H1 (cell line): ENCODE measurements around the gene CEMIP2. TPM values are rescaled to one million over a fixed set of nuclear protein-coding genes. Genes with fewer than 3 reads are reported as not detected.

Experiments
- CTCF ChIA-PET: fragments of 300-600 bp; sonication (Branson Sonifier 250); formaldehyde crosslinking; loops from one replicate; lab custom pipeline; 2021; ENCODE audit not compliant: partially characterized antibody; lab: Charles Lee
- POLR2A ChIA-PET: fragments of 300-600 bp; sonication (Branson Sonifier 250); formaldehyde crosslinking; loops from one replicate; lab custom pipeline; 2021; ENCODE audit warnings: inconsistent platforms; ENCODE audit not compliant: partially characterized antibody; lab: Charles Lee
- DNase-seq, 2 experiments: peaks; one replicate each; pipeline versions ENCODE4 v3.0.0 to v3.0.0-alpha.2; 2010 to 2022; ENCODE audit warnings: low spot score in 2 of 2, low read depth in 1 of 2, mixed read lengths in 1 of 2
- FAIRE-seq: peaks from 2 replicates; lab custom pipeline; 2011; peaks lifted over from hg19 to GRCh38; lab: Jason Lieb, UNC
- H2AFZ ChIP-seq: 2 replicates; pipeline ENCODE4 v1.8.1; 2012; ENCODE audit warnings: low read length, inconsistent platforms
- H2AK5ac ChIP-seq: 2 replicates; pipeline ENCODE4 v1.6.1; 2013; ENCODE audit warnings: low read depth, low read length
- H2BK120ac ChIP-seq: replicated peaks from 2 replicates; pipeline ENCODE3; 2013; ENCODE audit warnings: low read depth, low read length, inconsistent platforms
- H2BK12ac ChIP-seq: 2 replicates; pipeline ENCODE4 v1.6.1; 2013; ENCODE audit warnings: low read depth, low read length
- H2BK15ac ChIP-seq: 2 replicates; pipeline ENCODE4 v1.6.1; 2013; ENCODE audit warnings: low read length
- H2BK20ac ChIP-seq: 2 replicates; pipeline ENCODE4 v1.6.1; 2013; ENCODE audit warnings: low read length
- H2BK5ac ChIP-seq: 2 replicates; pipeline ENCODE4 v1.6.1; 2013; ENCODE audit warnings: low read depth, low read length
- H3K14ac ChIP-seq: 2 replicates; pipeline ENCODE4 v1.6.1; 2013; ENCODE audit warnings: inconsistent platforms; ENCODE audit not compliant: insufficient read length
- H3K18ac ChIP-seq: 2 replicates; pipeline ENCODE4 v1.6.1; 2013; ENCODE audit warnings: low read length; ENCODE audit errors: extremely low read depth
- H3K23ac ChIP-seq: 2 replicates; pipeline ENCODE4 v1.6.1; 2013; ENCODE audit warnings: inconsistent platforms; ENCODE audit not compliant: insufficient read length
- H3K23me2 ChIP-seq: 2 replicates; pipeline ENCODE4 v1.6.1; 2013; ENCODE audit warnings: low read depth, low read length
- H3K27ac ChIP-seq: 2 replicates; pipeline ENCODE4 v1.6.1; 2011; ENCODE audit warnings: low read depth, low read length, inconsistent platforms
- H3K27me3 ChIP-seq, 4 experiments: replicated peaks in 1 of 4; 1 replicate in 1 of 4; 2 replicates in 3 of 4; pipeline versions ENCODE4 v1.6.1 to v1.8.1; 2011 to 2013; ENCODE audit warnings: low read length in 3 of 4, mild to moderate bottlenecking in 3 of 4, inconsistent platforms in 2 of 4, mixed read lengths in 2 of 4, moderate library complexity in 1 of 4; ENCODE audit not compliant: control insufficient read depth in 3 of 4, insufficient read depth in 3 of 4; ENCODE audit errors: extremely low read depth in 1 of 4
- H3K36me3 ChIP-seq, 4 experiments: 2 replicates each; pipeline versions ENCODE4 v1.6.1 to v1.8.1; 2011 to 2013; ENCODE audit warnings: mild to moderate bottlenecking in 4 of 4, low read length in 3 of 4, moderate library complexity in 2 of 4, control low read depth in 1 of 4, inconsistent platforms in 1 of 4; ENCODE audit not compliant: insufficient read depth in 4 of 4, control insufficient read depth in 2 of 4
- H3K4ac ChIP-seq: replicated peaks from 2 replicates; pipeline ENCODE3; 2013; ENCODE audit warnings: low read length, low read depth, mixed read lengths, inconsistent platforms; ENCODE audit not compliant: insufficient read length
- H3K4me1 ChIP-seq, 4 experiments: replicated peaks in 1 of 4; 1 replicate in 1 of 4; 2 replicates in 3 of 4; pipeline versions ENCODE4 v1.6.1 to v1.8.1; 2011 to 2013; ENCODE audit warnings: low read length in 3 of 4, inconsistent platforms in 2 of 4, mixed read lengths in 1 of 4; ENCODE audit not compliant: insufficient read depth in 4 of 4, control insufficient read depth in 3 of 4
- H3K4me2 ChIP-seq, 2 experiments: 2 replicates each; pipeline versions ENCODE4 v1.6.1 to v1.8.1; 2011 to 2013; ENCODE audit warnings: low read depth in 2 of 2, low read length in 2 of 2, control low read depth in 1 of 2, inconsistent platforms in 1 of 2, mild to moderate bottlenecking in 1 of 2; ENCODE audit not compliant: insufficient read depth in 1 of 2
- H3K4me3 ChIP-seq, 4 experiments: fragments of 200-600, 300-600 bp in 1 of 4; sonication (generic), shearing (Covaris generic), sonication (Bioruptor Twin) in 1 of 4; 2 replicates each; pipeline versions ENCODE4 v1.5.1 to v1.8.1; 2011 to 2016; ENCODE audit warnings: low read length in 4 of 4, low read depth in 3 of 4, control low read depth in 2 of 4, inconsistent platforms in 2 of 4, mild to moderate bottlenecking in 2 of 4, mixed read lengths in 1 of 4, moderate library complexity in 1 of 4; ENCODE audit not compliant: insufficient read depth in 2 of 4; ENCODE audit errors: extremely low read depth in 1 of 4
- H3K56ac ChIP-seq: replicated peaks from 2 replicates; pipeline ENCODE3; 2013; ENCODE audit warnings: low read depth, mild to moderate bottlenecking, mixed read lengths, low read length, inconsistent platforms; ENCODE audit not compliant: insufficient read length
- H3K79me1 ChIP-seq: 2 replicates; pipeline ENCODE4 v1.6.1; 2013; ENCODE audit warnings: low read depth, low read length, control low read depth
- H3K79me2 ChIP-seq, 2 experiments: 2 replicates each; pipeline versions ENCODE4 v1.6.1 to v1.8.1; 2012 to 2013; ENCODE audit warnings: low read length in 2 of 2, mild to moderate bottlenecking in 2 of 2, inconsistent platforms in 1 of 2; ENCODE audit not compliant: insufficient read depth in 2 of 2, control insufficient read depth in 1 of 2
- H3K9ac ChIP-seq, 4 experiments: replicated peaks in 1 of 4; 1 replicate in 1 of 4; 2 replicates in 3 of 4; pipeline versions ENCODE4 v1.6.1 to v1.8.1; 2011 to 2013; ENCODE audit warnings: low read depth in 3 of 4, low read length in 3 of 4, control low read depth in 2 of 4, mild to moderate bottlenecking in 2 of 4, moderate library complexity in 2 of 4, inconsistent platforms in 1 of 4; ENCODE audit errors: extremely low read depth in 1 of 4
- H3K9me3 ChIP-seq, 2 experiments: 2 replicates each; pipeline versions ENCODE4 v1.6.1 to v1.8.1; 2012 to 2013; ENCODE audit warnings: mild to moderate bottlenecking in 2 of 2, moderate library complexity in 2 of 2, control low read depth in 1 of 2, inconsistent platforms in 1 of 2, low read depth in 1 of 2, low read length in 1 of 2, mixed read lengths in 1 of 2; ENCODE audit not compliant: insufficient read depth in 2 of 2
- H4K20me1 ChIP-seq, 2 experiments: replicated peaks in 1 of 2; 2 replicates each; pipeline versions ENCODE3 to v1.8.1; 2011 to 2013; ENCODE audit warnings: inconsistent platforms in 2 of 2, low read length in 2 of 2, mild to moderate bottlenecking in 1 of 2; ENCODE audit not compliant: insufficient read depth in 2 of 2, control insufficient read depth in 1 of 2
- H4K5ac ChIP-seq: 2 replicates; pipeline ENCODE4 v1.6.1; 2013; ENCODE audit warnings: low read length, low read depth, mixed read lengths, inconsistent platforms; ENCODE audit not compliant: insufficient read length
- H4K8ac ChIP-seq: 2 replicates; pipeline ENCODE4 v1.8.0; 2013; ENCODE audit warnings: mild to moderate bottlenecking, moderate library complexity, low read length, inconsistent platforms; ENCODE audit not compliant: insufficient read depth; ENCODE audit errors: extremely low read depth
- H4K91ac ChIP-seq: replicated peaks from 2 replicates; pipeline ENCODE3; 2013; ENCODE audit warnings: low read length, mixed read lengths, inconsistent platforms; ENCODE audit not compliant: insufficient read length
- ATF3 ChIP-seq: IDR thresholded peaks from 2 replicates; pipeline ENCODE4 v1.6.1; 2011; ENCODE audit warnings: low read depth, mild to moderate bottlenecking, low read length; ENCODE audit not compliant: insufficient read depth
- BACH1 ChIP-seq: IDR thresholded peaks from 2 replicates; pipeline ENCODE4 v1.6.1; 2012; ENCODE audit warnings: low read length, improper control_type of control experiment
- CBX8 ChIP-seq: fragments of 300-800, 300-1000 bp; sonication (generic); IDR thresholded peaks from 2 replicates; pipeline ENCODE4 v1.7.1; 2016; ENCODE audit warnings: low read depth, low read length, borderline replicate concordance
- CHD2 ChIP-seq: IDR thresholded peaks from 2 replicates; pipeline ENCODE4 v1.6.1; 2012; ENCODE audit warnings: low read length, improper control_type of control experiment
- FOSL1 ChIP-seq: IDR thresholded peaks from 2 replicates; pipeline ENCODE4 v1.6.1; 2011; ENCODE audit warnings: mild to moderate bottlenecking, low read depth, low read length, moderate library complexity; ENCODE audit not compliant: insufficient read depth
- GTF2F1 ChIP-seq: IDR thresholded peaks from 2 replicates; pipeline ENCODE4 v1.6.1; 2012; ENCODE audit warnings: low read depth, low read length, improper control_type of control experiment, borderline replicate concordance
- HDAC6 ChIP-seq: IDR thresholded peaks from one replicate; pipeline ENCODE4 v1.7.1; 2012; ENCODE audit warnings: low read depth, mild to moderate bottlenecking, inconsistent platforms, low read length, moderate library complexity
- NRF1 ChIP-seq: IDR thresholded peaks from 2 replicates; pipeline ENCODE4 v1.6.1; 2011; ENCODE audit warnings: mild to moderate bottlenecking, low read depth, low read length, improper control_type of control experiment
- POU5F1 ChIP-seq: IDR thresholded peaks from 2 replicates; pipeline ENCODE4 v1.6.1; 2011; ENCODE audit warnings: low read depth, mild to moderate bottlenecking, low read length, moderate library complexity
- RXRA ChIP-seq: IDR thresholded peaks from 2 replicates; pipeline ENCODE4 v1.6.1; 2011; ENCODE audit warnings: low read depth, mild to moderate bottlenecking, low read length, moderate library complexity; ENCODE audit not compliant: insufficient read depth
- SIX5 ChIP-seq: IDR thresholded peaks from 2 replicates; pipeline ENCODE4 v1.6.1; 2011; ENCODE audit warnings: mild to moderate bottlenecking, low read depth, low read length
- USF2 ChIP-seq: IDR thresholded peaks from 2 replicates; pipeline ENCODE4 v1.6.1; 2011; ENCODE audit warnings: low read length, improper control_type of control experiment
- WGBS, 2 experiments: shearing (Covaris generic) in 1 of 2; methylation state at CpG; one replicate each; pipeline versions ENCODE4 v1.1.6 to v1.1.7; 2013 to 2015; ENCODE audit warnings: low lambda C conversion rate in 2 of 2, mixed read lengths in 2 of 2, inconsistent platforms in 1 of 2, low coverage in 1 of 2, missing lambda C conversion rate in 1 of 2; ENCODE audit not compliant: insufficient replicate concordance in 2 of 2, insufficient coverage in 1 of 2, insufficient read length in 1 of 2; ENCODE audit errors: extremely low coverage in 1 of 2, missing lambda C conversion rate in 1 of 2; 5-methylcytosine and 5-hydroxymethylcytosine counted together
- polyA plus RNA-seq, 7 experiments: library from polyadenylated mRNA; depleted of rRNA in 3 of 7; stranded (reverse) in 5 of 7; unstranded in 2 of 7; fragments of >200 nt in 5 of 7; fragments of 200-250 nt in 2 of 7; gene quantifications; 1 replicate in 5 of 7; 2 replicates in 1 of 7; 4 replicates in 1 of 7; pipeline versions ENCODE4 v1.2.1 to v1.2.3, GENCODE V29; 2011 to 2013; ENCODE audit warnings: missing spikeins in 2 of 7, mixed read lengths in 2 of 7
- total RNA-seq: library from RNA; stranded (reverse); fragmentation: NEBNext Ultra II Directional; extraction: Animal tissue kit (Norgen Biotek cat#: 25700); gene quantifications from 2 replicates; pipeline ENCODE4 v1.2.1, GENCODE V29; 2021

The CEMIP2 gene
- total and polyA plus RNA-seq, 2 of the 8 experiments (the other 6 are each of a cell fraction or from before 2014, with no cell fraction given), result 25.2 to 52.1 TPM

GRCh38 chr9:71669284-71669995 is 98.9 kb downstream of the CEMIP2 start:
- Histone ChIP-seq H3K79me2 (no peaks in the 10 kb centered on the region), H3K23me2 (no peaks in the 10 kb centered on the region), H3K18ac (no peak overlapping the region), H4K8ac (no peak overlapping the region), H3K27ac (no peak overlapping the region), H3K4me1 (peaks cover 0 to 2% (median under 1%) of the 10 kb centered on the region in 4 experiments; a peak in 2 of 7 replicates), H4K91ac (no peak overlapping the region), H2BK120ac (no peak overlapping the region), H3K4me3 (no peak overlapping the region), H2BK15ac (no peak overlapping the region), H3K27me3 (no peaks in the 10 kb centered on the region), H3K9ac (no peak overlapping the region), H3K9me3 (no peaks in the 10 kb centered on the region), H2AK5ac (no peak overlapping the region), H4K20me1 (no peaks in the 10 kb centered on the region), H2BK12ac (no peak overlapping the region), H3K4me2 (no peak overlapping the region), H3K56ac (no peak overlapping the region), H2BK5ac (no peak overlapping the region), H4K5ac (no peak overlapping the region), H3K23ac (no peak overlapping the region), H2BK20ac (no peak overlapping the region), H3K36me3 (no peaks in the 10 kb centered on the region), H2AFZ (no peak overlapping the region), H3K14ac (no peak overlapping the region), H3K4ac (no peak overlapping the region), H3K79me1 (no peaks in the 10 kb centered on the region)
- ChIA-PET CTCF (interaction anchor here (0.6 to 1.6 kb wide), 4 partner anchors 13 to 147 kb away, joined by 4 to 6 read pairs (median 4); no protein-coding TSS in a partner anchor), POLR2A (no interaction called here)
- WGBS, 2 experiments, result 84% methylated on average over 3 of the region's 3 CpGs; no CpG with 5 or more reads in 1 of the 2 experiments
- FAIRE-seq, result no peak
- no peak for DNase-seq
- TF ChIP-seq SIX5, result no peak
- no peak for TF ChIP-seq NRF1
- TF ChIP-seq CBX8, result no peak
- TF ChIP-seq HDAC6, result no peak
- no peak for TF ChIP-seq CHD2
- no peak for TF ChIP-seq GTF2F1
- no peak for TF ChIP-seq RXRA
- no peak for TF ChIP-seq BACH1
- no peak for TF ChIP-seq USF2
- no peak for TF ChIP-seq FOSL1
- no peak for TF ChIP-seq ATF3
- TF ChIP-seq POU5F1, result no peak
